HepG2 (cell line): Measurements from ENCODE around the gene SOWAHA. TPM values are rescaled to one million over a fixed set of nuclear protein-coding genes. Genes with fewer than 3 reads are reported as not detected.
A peak's percentile ranks its signal among the peaks of the same experiment; 100 is the strongest.

ENCODE experiments used
- ATAC-seq: fragments of 200-7000 bp; cut with Tn5 transposase; 3 replicates; pipeline ENCODE4 v1.9.1; 2020; ENCODE audit warnings: mild to moderate bottlenecking, moderate library complexity
- BruUV-seq: library from RNA; stranded (reverse); fragments of 400-500 nt; replicated peaks from 2 replicates; lab custom pipeline; 2021; lab: Mats Ljungman, UMichigan
- CTCF ChIA-PET: fragments of 300-600 bp; formaldehyde crosslinking; extraction: SDS; loops from one replicate; lab custom pipeline; 2021; ENCODE audit warnings: low total read pairs, inconsistent platforms, low intra/inter-chr PET ratio; lab: Yijun Ruan, JAX
- POLR2A ChIA-PET: fragments of 350-600 bp; sonication (Branson Sonifier 250); formaldehyde crosslinking; loops from one replicate; lab custom pipeline; 2020; ENCODE audit warnings: antibody characterized with exemption, inconsistent platforms; lab: Yijun Ruan, JAX
- DNase-seq: peaks from one replicate; pipeline ENCODE4 v3.0.0-alpha.2; 2015; ENCODE audit warnings: low spot score
- FAIRE-seq: peaks from 3 replicates; lab custom pipeline; 2011; peaks lifted over from hg19 to GRCh38; lab: Jason Lieb, UNC
- H2AFZ ChIP-seq: one replicate; pipeline ENCODE4 v1.6.1; 2011; ENCODE audit warnings: low read length, inconsistent platforms
- H3K27ac ChIP-seq: fragments of 300-600 bp; 3 replicates; pipeline ENCODE4 v1.8.0; 2011; ENCODE audit warnings: mixed run types, mild to moderate bottlenecking, mixed read lengths, low read length, inconsistent platforms; ENCODE audit not compliant: insufficient read depth; ENCODE audit errors: extremely low read length
- H3K27me3 ChIP-seq, 2 experiments: fragments of 200-600 bp in 1 of 2; 2 replicates in 1 of 2; 3 replicates in 1 of 2; pipeline versions ENCODE4 v1.6.0 to v1.8.0; 2011; ENCODE audit warnings: low read length in 2 of 2, mild to moderate bottlenecking in 2 of 2, moderate library complexity in 2 of 2, inconsistent platforms in 1 of 2; ENCODE audit not compliant: insufficient read depth in 2 of 2, control insufficient read depth in 1 of 2
- H3K36me3 ChIP-seq, 2 experiments: fragments of 200-600 bp in 1 of 2; replicated peaks in 1 of 2; 2 replicates in 1 of 2; 3 replicates in 1 of 2; pipeline versions ENCODE4 v1.5.1 to v1.8.0; 2011; ENCODE audit warnings: low read length in 2 of 2, inconsistent platforms in 1 of 2; ENCODE audit not compliant: insufficient read depth in 2 of 2, control insufficient read depth in 1 of 2
- H3K4me1 ChIP-seq: 2 replicates; pipeline ENCODE4 v1.5.1; 2012; ENCODE audit warnings: low read length, inconsistent platforms; ENCODE audit not compliant: insufficient read depth
- H3K4me2 ChIP-seq: 2 replicates; pipeline ENCODE4 v1.6.0; 2011; ENCODE audit warnings: low read depth, low read length, inconsistent platforms
- H3K4me3 ChIP-seq, 3 experiments: fragments of 200-600 bp in 1 of 3; sonication (generic), shearing (Covaris generic) in 1 of 3; replicated peaks in 1 of 3; 2 replicates each; pipeline ENCODE4 v1.5.1; 2011 to 2016; ENCODE audit warnings: low read length in 3 of 3, inconsistent platforms in 2 of 3, low read depth in 2 of 3, mild to moderate bottlenecking in 2 of 3, control low read depth in 1 of 3, mixed read lengths in 1 of 3; ENCODE audit not compliant: insufficient read depth in 1 of 3
- H3K79me2 ChIP-seq: one replicate; pipeline ENCODE4 v1.6.1; 2011; ENCODE audit warnings: low read length, inconsistent platforms; ENCODE audit not compliant: insufficient read depth
- H3K9ac ChIP-seq: 2 replicates; pipeline ENCODE4 v1.6.0; 2011; ENCODE audit warnings: mild to moderate bottlenecking, low read depth, low read length, inconsistent platforms; ENCODE audit not compliant: insufficient read depth
- H3K9me3 ChIP-seq: 2 replicates; pipeline ENCODE4 v1.5.1; 2012; ENCODE audit warnings: mild to moderate bottlenecking, low read length
- H4K20me1 ChIP-seq: 2 replicates; pipeline ENCODE4 v1.6.0; 2011; ENCODE audit warnings: inconsistent platforms, mild to moderate bottlenecking, low read length, moderate library complexity; ENCODE audit not compliant: insufficient read depth
- DZIP1 ChIP-seq: sonication (generic); formaldehyde crosslinking; IDR thresholded peaks from 2 replicates; pipeline ENCODE4 v1.5.0; 2020; ENCODE audit warnings: mild to moderate bottlenecking, missing genetic modification reagents
- FOSL1 ChIP-seq: sonication (generic); formaldehyde crosslinking; IDR thresholded peaks from 2 replicates; pipeline ENCODE4 v1.9.0; 2021; ENCODE audit warnings: missing genetic modification reagents, borderline replicate concordance
- IRF2 ChIP-seq: IDR thresholded peaks from 2 replicates; pipeline ENCODE4 v1.6.1; 2018; ENCODE audit warnings: missing genetic modification reagents, missing compliant biosample characterization
- MBD4 ChIP-seq: IDR thresholded peaks from 2 replicates; pipeline ENCODE4 v1.6.1; 2012; ENCODE audit warnings: low read length, inconsistent platforms, borderline replicate concordance
- MYC ChIP-seq: sonication (generic); formaldehyde crosslinking; IDR thresholded peaks from 2 replicates; pipeline ENCODE4 v1.9.0; 2021; ENCODE audit warnings: missing genetic modification reagents, borderline replicate concordance
- NCOA2 ChIP-seq: sonication (generic); formaldehyde crosslinking; IDR thresholded peaks from 2 replicates; pipeline ENCODE4 v1.8.0; 2022; ENCODE audit warnings: inconsistent platforms
- NPAS2 ChIP-seq: sonication (generic); formaldehyde crosslinking; IDR thresholded peaks from 2 replicates; pipeline ENCODE4 v1.8.0; 2022; ENCODE audit warnings: mild to moderate bottlenecking, missing genetic modification reagents, borderline replicate concordance
- PHF5A ChIP-seq: IDR thresholded peaks from one replicate; pipeline ENCODE4 v1.6.1; 2018; ENCODE audit warnings: low read depth, missing genetic modification reagents; ENCODE audit not compliant: unreplicated experiment
- POLR2G ChIP-seq: fragments of 200-400 bp; formaldehyde crosslinking; IDR thresholded peaks from 2 replicates; pipeline ENCODE4 v1.6.1; 2018; ENCODE audit warnings: mild to moderate bottlenecking, low read depth, low read length, moderate library complexity
- STAT5B ChIP-seq: sonication (generic); formaldehyde crosslinking; IDR thresholded peaks from 2 replicates; pipeline ENCODE4 v1.4.0; 2020; ENCODE audit warnings: missing genetic modification reagents
- U2AF2 ChIP-seq: fragments of 200-400 bp; formaldehyde crosslinking; IDR thresholded peaks from 2 replicates; pipeline ENCODE4 v1.6.1; 2017; ENCODE audit warnings: low read depth, mild to moderate bottlenecking, low read length
- ZFP62 ChIP-seq: sonication (generic); formaldehyde crosslinking; IDR thresholded peaks from 2 replicates; pipeline ENCODE4 v1.4.0; 2020; ENCODE audit warnings: missing genetic modification reagents
- ZNF580 ChIP-seq: IDR thresholded peaks from 2 replicates; pipeline ENCODE4 v1.6.1; 2016; ENCODE audit warnings: low read depth, borderline replicate concordance
- ZNF687 ChIP-seq: sonication (generic); formaldehyde crosslinking; IDR thresholded peaks from 2 replicates; pipeline ENCODE4 v1.5.1; 2020; ENCODE audit warnings: mild to moderate bottlenecking, missing genetic modification reagents, moderate library complexity
- WGBS: methylation state at CpG from one replicate; pipeline ENCODE4 v1.1.6; 2017; ENCODE audit warnings: low lambda C conversion rate; 5-methylcytosine and 5-hydroxymethylcytosine counted together
- in situ Hi-C: cut with HindIII; loops from 2 replicates; pipeline ENCODE4 v1.10.0; 2017; ENCODE audit warnings: low pct_unique_long_range_greater_than_20kb; ENCODE audit not compliant: extremely low pct_ligation_motif_present
- intact Hi-C: fragments of 100-400 bp; cut with micrococcal nuclease; formaldehyde crosslinking; loops from one replicate; pipeline ENCODE4 v1.10.0; 2022; ENCODE audit not compliant: unreplicated experiment
- polyA plus RNA-seq, 8 experiments: library from polyadenylated mRNA; depleted of rRNA in 3 of 8; stranded (reverse) in 7 of 8; unstranded in 1 of 8; fragments of >200 nt; fragmentation: Illumina TruSeq in 4 of 8; extraction: Trizol in 4 of 8; gene quantifications; 2 replicates each; pipeline versions ENCODE4 v1.2.1 to v1.2.3, GENCODE V29; 2011 to 2016; ENCODE audit warnings: low read depth in 4 of 8, missing spikeins in 1 of 8, mixed read lengths in 1 of 8; ENCODE audit not compliant: insufficient read depth in 1 of 8
- total RNA-seq, 5 experiments: library from RNA; depleted of rRNA; stranded (reverse); fragments of >200 nt; fragmentation: Illumina TruSeq; extraction: Trizol; gene quantifications; 2 replicates each; pipeline ENCODE4 v1.2.3, GENCODE V29; 2016; ENCODE audit warnings: low read depth in 1 of 5

SOWAHA gene
- total and polyA plus RNA-seq, 2 of the 13 experiments (the other 11 are each of a cell fraction or from before 2014, with no cell fraction given) = 0.95 to 1.9 TPM

- POLR2A ChIA-PET = interaction anchor here (1.7 to 6.7 kb wide), 5 partner anchors 8 to 84 kb away, joined by 6 to 176 read pairs (median 10); partner anchors contain the start of genes KIF3A, SEPTIN8 and SHROOM1
- no peak for TF ChIP-seq ZFP62
- no peak for TF ChIP-seq IRF2 (CRISPR knock-in tag)
- TF ChIP-seq FOSL1 (CRISPR knock-in tag) = no peak
- TF ChIP-seq NPAS2 (CRISPR knock-in tag) = no peak
- TF ChIP-seq MYC = no peak
- TF ChIP-seq NCOA2 (CRISPR knock-in tag) = no peak
- TF ChIP-seq DZIP1 (CRISPR knock-in tag) = no peak
- no peak for TF ChIP-seq PHF5A (CRISPR knock-in tag)
- 0 out of 2 replicates have a peak, but pooled peaks have one; percentile 34 for TF ChIP-seq MBD4
- no peak for TF ChIP-seq STAT5B (CRISPR knock-in tag)
- peak; percentile 18; the same call in 1 of the 2 replicates for TF ChIP-seq ZNF687 (CRISPR knock-in tag)
- TF ChIP-seq ZNF580 (CRISPR knock-in tag) = 0 out of 2 replicates have a peak, but pooled peaks have one; percentile 29
- peak; percentile 28; the same call in 1 of the 2 replicates for TF ChIP-seq POLR2G
- no peak for TF ChIP-seq U2AF2
These were observed 8.2 kb downstream of the SOWAHA start for GRCh38 chr5:132821350-132821749.

More at GRCh38 chr5:132821350-132821749, 8.2 kb downstream of the SOWAHA start:
- H3K9ac ChIP-seq = peak overlapping the region; percentile 69
- H3K27me3 ChIP-seq = no peaks in the 10 kb centered on the region
- H4K20me1 ChIP-seq = no peaks in the 10 kb centered on the region
- H2AFZ ChIP-seq = no peak overlapping the region
- in situ Hi-C loops = no loop called here
- FAIRE-seq (no peak), ATAC-seq (peak; percentile 10; the same call in 2 of the 3 replicates), DNase-seq (no peak)
- H3K4me2 ChIP-seq = peak overlapping the region; percentile 96
- peak overlapping the region; percentile 66 for H3K27ac ChIP-seq
- peaks cover 5 to 23% of the 10 kb centered on the region in 2 experiments; a peak in 4 of 5 replicates for H3K36me3 ChIP-seq
- intact Hi-C loops = loop anchor here (2.0 to 5.0 kb wide), 3 partner anchors 45 to 294 kb away; partner anchors contain the start of gene SEPTIN8
- CTCF ChIA-PET = interaction anchor here (4.5 kb wide), 1 partner anchor 14 kb away, joined by 54 read pairs; no protein-coding TSS in a partner anchor
- no peak overlapping the region; a peak in 1 of 6 replicates for H3K4me3 ChIP-seq
- H3K9me3 ChIP-seq = no peaks in the 10 kb centered on the region
- BruUV-seq = no TSS peak
- no peaks in the 10 kb centered on the region for H3K79me2 ChIP-seq
- WGBS = 74% methylated on average over 3 of the region's 3 CpGs
- H3K4me1 ChIP-seq = peaks cover 43% of the 10 kb centered on the region
